Gastrocnemius medialis (tissue), 4 donors: ENCODE results near the gene ITGAE.

Source experiments
- POLR2A ChIP-seq, 2 donors: fragments of 450-650 bp; IDR thresholded peaks; one replicate each; pipeline ENCODE4 v1.6.1; 2017; ENCODE audit warnings: antibody characterized with exemption in 2 of 2, mild to moderate bottlenecking in 2 of 2, moderate library complexity in 2 of 2
- TF ChIP-seq, protein P1 (sequence below), 5 experiments: fragments of 450-650 bp in 3 of 5; fragments of 200-600 bp in 2 of 5; sonication (generic) in 2 of 5; IDR thresholded peaks in 4 of 5; conservative IDR thresholded peaks in 1 of 5; 1 replicate in 4 of 5; 2 replicates in 1 of 5; pipeline ENCODE4 v1.5.1; 2016 to 2019; ENCODE audit warnings: antibody characterized with exemption in 5 of 5, mild to moderate bottlenecking in 3 of 5, moderate library complexity in 3 of 5

GRCh38 chr17:3761036-3761917, 39.7 kb downstream of the ITGAE start:
- TF ChIP-seq, protein P1, sequence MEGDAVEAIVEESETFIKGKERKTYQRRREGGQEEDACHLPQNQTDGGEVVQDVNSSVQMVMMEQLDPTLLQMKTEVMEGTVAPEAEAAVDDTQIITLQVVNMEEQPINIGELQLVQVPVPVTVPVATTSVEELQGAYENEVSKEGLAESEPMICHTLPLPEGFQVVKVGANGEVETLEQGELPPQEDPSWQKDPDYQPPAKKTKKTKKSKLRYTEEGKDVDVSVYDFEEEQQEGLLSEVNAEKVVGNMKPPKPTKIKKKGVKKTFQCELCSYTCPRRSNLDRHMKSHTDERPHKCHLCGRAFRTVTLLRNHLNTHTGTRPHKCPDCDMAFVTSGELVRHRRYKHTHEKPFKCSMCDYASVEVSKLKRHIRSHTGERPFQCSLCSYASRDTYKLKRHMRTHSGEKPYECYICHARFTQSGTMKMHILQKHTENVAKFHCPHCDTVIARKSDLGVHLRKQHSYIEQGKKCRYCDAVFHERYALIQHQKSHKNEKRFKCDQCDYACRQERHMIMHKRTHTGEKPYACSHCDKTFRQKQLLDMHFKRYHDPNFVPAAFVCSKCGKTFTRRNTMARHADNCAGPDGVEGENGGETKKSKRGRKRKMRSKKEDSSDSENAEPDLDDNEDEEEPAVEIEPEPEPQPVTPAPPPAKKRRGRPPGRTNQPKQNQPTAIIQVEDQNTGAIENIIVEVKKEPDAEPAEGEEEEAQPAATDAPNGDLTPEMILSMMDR (IDR thresholded peaks at IDR 0.05 in 4 of 5, conservative IDR thresholded peaks at IDR 0.05 in 1 of 5) = no peak
- TF ChIP-seq POLR2A (IDR thresholded peaks at IDR 0.05) = no peak
